ENCODE measurements around the gene DAO. TPM values are rescaled to one million over a fixed set of nuclear protein-coding genes. Genes with fewer than 3 reads are reported as not detected.

Gene DAO
- total RNA-seq, 2 experiments from 2014 or later = not detected

- ChIA-PET POLR2A (interaction anchor here (1.2 kb wide), 1 partner anchor 24 kb away, joined by 3 read pairs; no protein-coding TSS in a partner anchor), CTCF (ENCODE audit: unreplicated experiment) (no interaction called here)
- TF ChIP-seq EZH2phosphoT487 (IDR thresholded peaks at IDR 0.05; ENCODE audit: borderline replicate concordance, low read depth, low read length) = no peak
- intact Hi-C loops (cut with micrococcal nuclease; ENCODE audit: unreplicated experiment) = no loop called here
- H3K4me3 ChIP-seq (ENCODE audit: low read depth, low read length, poor library complexity, severe bottlenecking) = no peak overlapping the region
- no peak overlapping the region for H3K27ac ChIP-seq (ENCODE audit: low read depth, low read length, poor library complexity, severe bottlenecking)
- BruUV-seq (replicated peaks) = no TSS peak
- H3K9me2 ChIP-seq (ENCODE audit: insufficient read depth, low read length) = no peaks in the 10 kb centered on the region
- no peaks in the 10 kb centered on the region for H3K9me3 ChIP-seq (ENCODE audit: low read length)
- no peaks in the 10 kb centered on the region for H3K4me1 ChIP-seq (ENCODE audit: insufficient read depth, low read length, poor library complexity, severe bottlenecking)
- no peak overlapping the region for H2AFZ ChIP-seq (ENCODE audit: low read length)
- no peaks in the 10 kb centered on the region for H3K36me3 ChIP-seq (ENCODE audit: insufficient read depth, low read length)
- no peaks in the 10 kb centered on the region for H4K20me1 ChIP-seq (ENCODE audit: insufficient read depth, low read length)
- H3K4me2 ChIP-seq (ENCODE audit: low read length) = no peak overlapping the region
- DNase-seq (ENCODE audit: low spot score) = no peak
- H3K79me2 ChIP-seq (ENCODE audit: insufficient read depth, low read depth, low read length) = no peaks in the 10 kb centered on the region
Measured at GRCh38 chr12:108905725-108906124, 25.8 kb downstream of the DAO start.

DNA sequence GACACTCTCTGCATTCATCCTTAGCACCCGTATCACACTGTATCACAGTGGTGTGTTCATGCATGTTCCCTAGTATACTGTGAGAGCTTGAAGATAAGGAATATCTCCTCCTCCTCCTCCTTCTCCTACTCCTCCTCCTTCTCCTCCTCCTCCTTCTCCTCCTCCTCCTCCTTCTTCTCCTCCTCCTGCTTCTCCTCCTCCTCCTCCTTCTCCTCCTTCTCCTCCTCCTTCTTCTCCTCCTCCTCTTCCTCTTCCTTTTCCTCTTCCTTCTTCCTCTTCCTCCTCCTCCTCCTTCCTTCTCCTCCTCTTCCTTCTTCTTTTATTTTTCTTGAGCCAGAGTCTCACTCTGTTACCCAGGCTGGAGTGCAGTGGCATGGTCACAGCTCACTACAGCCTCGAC is 27.1 kb downstream of the DAO start:
- Histone ChIP-seq H4K20me1 (ENCODE audit: insufficient read depth, low read length) (no peaks in the 10 kb centered on the region), H3K4me2 (ENCODE audit: low read length) (no peak overlapping the region), H3K9me2 (ENCODE audit: insufficient read depth, low read length) (no peaks in the 10 kb centered on the region), H3K4me1 (ENCODE audit: insufficient read depth, low read length, poor library complexity, severe bottlenecking) (no peaks in the 10 kb centered on the region), H3K27ac (ENCODE audit: low read depth, low read length, poor library complexity, severe bottlenecking) (no peak overlapping the region), H3K9me3 (ENCODE audit: low read length) (no peaks in the 10 kb centered on the region), H3K4me3 (ENCODE audit: low read depth, low read length, poor library complexity, severe bottlenecking) (no peak overlapping the region), H3K79me2 (ENCODE audit: insufficient read depth, low read depth, low read length) (no peaks in the 10 kb centered on the region), H2AFZ (ENCODE audit: low read length) (no peak overlapping the region), H3K36me3 (ENCODE audit: insufficient read depth, low read length) (no peaks in the 10 kb centered on the region)
- intact Hi-C loops (cut with micrococcal nuclease; ENCODE audit: unreplicated experiment) = no loop called here
- DNase-seq (ENCODE audit: low spot score) = no peak
- POLR2A ChIA-PET = interaction anchor here (0.6 to 1.2 kb wide), 5 partner anchors 11 to 328 kb away, joined by 3 read pairs; no protein-coding TSS in a partner anchor
- CTCF ChIA-PET (ENCODE audit: unreplicated experiment) = no interaction called here
- TF ChIP-seq, protein P1, sequence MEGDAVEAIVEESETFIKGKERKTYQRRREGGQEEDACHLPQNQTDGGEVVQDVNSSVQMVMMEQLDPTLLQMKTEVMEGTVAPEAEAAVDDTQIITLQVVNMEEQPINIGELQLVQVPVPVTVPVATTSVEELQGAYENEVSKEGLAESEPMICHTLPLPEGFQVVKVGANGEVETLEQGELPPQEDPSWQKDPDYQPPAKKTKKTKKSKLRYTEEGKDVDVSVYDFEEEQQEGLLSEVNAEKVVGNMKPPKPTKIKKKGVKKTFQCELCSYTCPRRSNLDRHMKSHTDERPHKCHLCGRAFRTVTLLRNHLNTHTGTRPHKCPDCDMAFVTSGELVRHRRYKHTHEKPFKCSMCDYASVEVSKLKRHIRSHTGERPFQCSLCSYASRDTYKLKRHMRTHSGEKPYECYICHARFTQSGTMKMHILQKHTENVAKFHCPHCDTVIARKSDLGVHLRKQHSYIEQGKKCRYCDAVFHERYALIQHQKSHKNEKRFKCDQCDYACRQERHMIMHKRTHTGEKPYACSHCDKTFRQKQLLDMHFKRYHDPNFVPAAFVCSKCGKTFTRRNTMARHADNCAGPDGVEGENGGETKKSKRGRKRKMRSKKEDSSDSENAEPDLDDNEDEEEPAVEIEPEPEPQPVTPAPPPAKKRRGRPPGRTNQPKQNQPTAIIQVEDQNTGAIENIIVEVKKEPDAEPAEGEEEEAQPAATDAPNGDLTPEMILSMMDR (conservative IDR thresholded peaks at IDR 0.05; ENCODE audit: low read length) = no peak
- no TSS peak for BruUV-seq (replicated peaks)

DNA sequence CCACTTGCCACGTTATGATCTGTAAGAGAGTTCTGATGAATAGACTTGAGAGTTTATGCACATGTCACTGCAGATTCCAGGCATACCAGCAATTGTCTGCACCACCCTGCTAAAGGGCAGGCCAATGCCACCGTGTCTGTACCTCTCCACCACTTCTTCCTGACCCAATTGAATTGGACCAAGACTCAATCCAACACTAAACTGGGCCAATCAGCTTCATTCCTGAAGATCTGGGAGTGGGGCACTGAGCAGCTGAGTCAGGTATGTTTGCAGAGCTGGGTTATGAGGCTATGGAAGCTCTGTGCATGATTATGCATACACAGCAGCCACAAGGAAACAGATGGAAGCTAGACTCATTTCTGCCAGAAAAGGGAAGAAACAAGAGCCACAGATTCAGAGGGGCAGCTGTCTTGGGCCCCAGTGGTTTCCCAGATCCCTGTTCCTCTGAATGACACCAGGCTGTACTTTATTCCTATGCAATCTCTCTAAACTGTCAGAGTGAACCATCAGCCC is 28.0 kb downstream of the DAO start:
- Histone ChIP-seq H3K36me3 (ENCODE audit: insufficient read depth, low read length) (no peaks in the 10 kb centered on the region), H3K27ac (ENCODE audit: low read depth, low read length, poor library complexity, severe bottlenecking) (no peak overlapping the region), H3K4me1 (ENCODE audit: insufficient read depth, low read length, poor library complexity, severe bottlenecking) (no peaks in the 10 kb centered on the region), H4K20me1 (ENCODE audit: insufficient read depth, low read length) (no peaks in the 10 kb centered on the region), H2AFZ (ENCODE audit: low read length) (no peak overlapping the region), H3K9me2 (ENCODE audit: insufficient read depth, low read length) (no peaks in the 10 kb centered on the region), H3K9me3 (ENCODE audit: low read length) (no peaks in the 10 kb centered on the region), H3K4me2 (ENCODE audit: low read length) (no peak overlapping the region), H3K4me3 (ENCODE audit: low read depth, low read length, poor library complexity, severe bottlenecking) (no peak overlapping the region), H3K79me2 (ENCODE audit: insufficient read depth, low read depth, low read length) (no peaks in the 10 kb centered on the region)
- intact Hi-C loops (cut with micrococcal nuclease; ENCODE audit: unreplicated experiment) = no loop called here
- ChIA-PET POLR2A (interaction anchor here (0.9 kb wide), 1 partner anchor 9 kb away, joined by 3 read pairs; no protein-coding TSS in a partner anchor), CTCF (ENCODE audit: unreplicated experiment) (interaction anchor here (0.5 kb wide), 1 partner anchor 240 kb away, joined by 3 read pairs; no protein-coding TSS in a partner anchor)
- DNase-seq (ENCODE audit: low spot score) = no peak
- no TSS peak for BruUV-seq (replicated peaks)
- TF ChIP-seq, protein P1 (conservative IDR thresholded peaks at IDR 0.05; ENCODE audit: low read length) = no peak
- TF ChIP-seq EZH2phosphoT487 (IDR thresholded peaks at IDR 0.05; ENCODE audit: borderline replicate concordance, low read depth, low read length) = no peak
